GM12878 (cell line): ENCODE measurements around the gene DENND1A.

Experiments
- GATAD2B ChIP-seq: fragments of 450-650 bp; conservative IDR thresholded peaks from 2 replicates; pipeline ENCODE4 v1.6.1; 2017; ENCODE audit warnings: low read depth, mild to moderate bottlenecking, moderate library complexity
- SIN3A ChIP-seq: IDR thresholded peaks from 2 replicates; pipeline ENCODE4 v1.6.1; 2012; ENCODE audit warnings: low read depth, low read length, improper control_type of control experiment
- TF ChIP-seq, protein P1 (sequence below): IDR thresholded peaks from 2 replicates; pipeline ENCODE4 v1.6.1; 2012; ENCODE audit warnings: low read length, inconsistent platforms
- TF ChIP-seq, protein P2 (sequence below), 3 experiments: IDR thresholded peaks in 2 of 3; conservative IDR thresholded peaks in 1 of 3; 2 replicates each; pipeline ENCODE4 v1.5.1; 2011; ENCODE audit warnings: low read depth in 3 of 3, low read length in 3 of 3, mild to moderate bottlenecking in 3 of 3, control low read depth in 2 of 3, moderate library complexity in 2 of 3, inconsistent platforms in 1 of 3, mixed read lengths in 1 of 3; ENCODE audit not compliant: control insufficient read depth in 2 of 3, insufficient read depth in 1 of 3; ENCODE audit errors: extremely low read depth in 1 of 3

DNA sequence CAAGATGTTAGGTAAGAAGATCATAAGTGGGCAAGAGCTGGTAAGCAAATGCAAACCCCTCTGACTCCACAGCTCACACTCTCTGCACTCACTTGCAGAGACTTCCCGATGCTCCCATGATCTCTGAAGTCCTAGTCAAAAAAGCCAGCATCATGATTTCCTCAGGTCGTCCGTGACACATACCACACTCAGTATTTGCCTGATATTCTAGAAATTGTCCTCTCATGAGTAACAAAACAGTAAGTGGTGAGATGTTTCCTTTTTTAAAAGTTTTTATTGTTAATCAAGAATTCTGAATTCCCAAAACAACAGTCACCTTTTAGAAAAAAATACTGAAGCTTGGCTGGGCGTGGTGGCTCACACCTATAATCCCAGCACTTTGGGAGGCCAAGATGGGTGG lies 194.6 kb downstream of the DENND1A start:
- TF ChIP-seq, protein P1, sequence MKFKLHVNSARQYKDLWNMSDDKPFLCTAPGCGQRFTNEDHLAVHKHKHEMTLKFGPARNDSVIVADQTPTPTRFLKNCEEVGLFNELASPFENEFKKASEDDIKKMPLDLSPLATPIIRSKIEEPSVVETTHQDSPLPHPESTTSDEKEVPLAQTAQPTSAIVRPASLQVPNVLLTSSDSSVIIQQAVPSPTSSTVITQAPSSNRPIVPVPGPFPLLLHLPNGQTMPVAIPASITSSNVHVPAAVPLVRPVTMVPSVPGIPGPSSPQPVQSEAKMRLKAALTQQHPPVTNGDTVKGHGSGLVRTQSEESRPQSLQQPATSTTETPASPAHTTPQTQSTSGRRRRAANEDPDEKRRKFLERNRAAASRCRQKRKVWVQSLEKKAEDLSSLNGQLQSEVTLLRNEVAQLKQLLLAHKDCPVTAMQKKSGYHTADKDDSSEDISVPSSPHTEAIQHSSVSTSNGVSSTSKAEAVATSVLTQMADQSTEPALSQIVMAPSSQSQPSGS: no peak
- TF ChIP-seq, protein P2, sequence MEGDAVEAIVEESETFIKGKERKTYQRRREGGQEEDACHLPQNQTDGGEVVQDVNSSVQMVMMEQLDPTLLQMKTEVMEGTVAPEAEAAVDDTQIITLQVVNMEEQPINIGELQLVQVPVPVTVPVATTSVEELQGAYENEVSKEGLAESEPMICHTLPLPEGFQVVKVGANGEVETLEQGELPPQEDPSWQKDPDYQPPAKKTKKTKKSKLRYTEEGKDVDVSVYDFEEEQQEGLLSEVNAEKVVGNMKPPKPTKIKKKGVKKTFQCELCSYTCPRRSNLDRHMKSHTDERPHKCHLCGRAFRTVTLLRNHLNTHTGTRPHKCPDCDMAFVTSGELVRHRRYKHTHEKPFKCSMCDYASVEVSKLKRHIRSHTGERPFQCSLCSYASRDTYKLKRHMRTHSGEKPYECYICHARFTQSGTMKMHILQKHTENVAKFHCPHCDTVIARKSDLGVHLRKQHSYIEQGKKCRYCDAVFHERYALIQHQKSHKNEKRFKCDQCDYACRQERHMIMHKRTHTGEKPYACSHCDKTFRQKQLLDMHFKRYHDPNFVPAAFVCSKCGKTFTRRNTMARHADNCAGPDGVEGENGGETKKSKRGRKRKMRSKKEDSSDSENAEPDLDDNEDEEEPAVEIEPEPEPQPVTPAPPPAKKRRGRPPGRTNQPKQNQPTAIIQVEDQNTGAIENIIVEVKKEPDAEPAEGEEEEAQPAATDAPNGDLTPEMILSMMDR (IDR thresholded peaks at IDR 0.05 in 2 of 3, conservative IDR thresholded peaks at IDR 0.05 in 1 of 3; ENCODE audit: control insufficient read depth in 2 of 3, extremely low read depth in 1 of 3, insufficient read depth in 1 of 3, low read depth in 3 of 3, low read length in 3 of 3): no peak
- TF ChIP-seq SIN3A (no peak), GATAD2B (no peak)
